Inferior parietal cortex (tissue), 1 donor: ENCODE data around the gene HS3ST3B1.

Experiments used
- DNase-seq: peaks from one replicate; pipeline ENCODE4 v3.0.0-alpha.2; 2016; ENCODE audit errors: extremely low spot score

The HS3ST3B1 gene

DNA sequence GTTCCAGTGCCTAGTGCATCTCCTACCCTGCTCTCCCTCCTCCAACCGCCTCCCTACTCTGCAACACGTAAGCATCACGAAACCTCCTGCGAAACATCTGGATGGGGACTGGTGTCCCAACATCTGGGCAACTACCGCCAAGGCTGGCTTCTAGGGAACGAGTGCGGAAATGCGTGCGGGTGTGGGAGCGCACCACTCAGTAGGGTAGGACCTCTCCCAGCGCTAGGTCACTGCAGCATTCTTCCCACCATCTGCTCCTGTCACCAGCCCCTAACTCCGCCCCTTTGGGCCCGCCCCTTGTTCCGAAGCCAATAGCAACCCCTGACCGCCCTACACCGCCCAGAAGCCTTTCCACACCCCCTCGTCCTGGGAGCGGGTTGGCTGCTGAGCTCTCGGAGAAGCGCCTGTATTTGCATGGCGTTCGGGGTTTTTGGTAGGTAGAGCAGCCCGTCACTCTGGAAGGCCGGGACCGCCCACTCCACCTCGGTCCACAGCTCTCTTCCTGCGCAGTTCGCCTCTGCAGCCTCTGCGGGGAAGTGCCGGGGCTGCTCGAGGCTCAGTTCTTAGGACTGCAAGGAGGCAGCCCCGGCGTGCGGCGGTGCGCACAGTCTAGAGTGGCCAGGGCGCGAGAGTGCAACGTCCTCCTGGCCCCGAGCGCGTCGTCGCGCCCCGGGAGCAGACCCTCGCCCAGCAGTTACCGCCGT, at the start of gene HS3ST3B1:
TSS of gene HS3ST3B1 (plus strand) at position 507 of the 704 bp plus-strand sequence. CDS start 438 bp downstream, outside the sequence.
- peak; percentile 67 for DNase-seq

DNA sequence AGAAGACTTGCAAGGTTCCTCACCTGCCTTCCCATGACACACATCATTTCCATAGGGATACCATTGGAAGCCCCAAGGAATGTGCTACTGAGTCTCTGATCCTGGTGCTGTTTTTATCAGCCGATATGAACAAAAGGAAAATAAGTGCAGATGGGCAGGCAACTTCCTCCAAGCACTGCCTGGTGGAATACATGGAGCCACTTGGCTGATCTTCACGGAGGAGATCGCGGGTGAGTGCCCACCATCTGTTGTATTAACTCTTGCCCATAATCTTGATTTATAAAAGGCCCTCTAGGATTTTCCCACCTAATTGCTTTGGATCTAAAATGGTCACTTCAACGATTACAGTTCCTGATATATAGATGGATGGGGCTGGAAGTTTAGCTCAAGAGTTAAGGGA, 39.5 kb upstream of the HS3ST3B1 start:
- no peak for DNase-seq

DNA sequence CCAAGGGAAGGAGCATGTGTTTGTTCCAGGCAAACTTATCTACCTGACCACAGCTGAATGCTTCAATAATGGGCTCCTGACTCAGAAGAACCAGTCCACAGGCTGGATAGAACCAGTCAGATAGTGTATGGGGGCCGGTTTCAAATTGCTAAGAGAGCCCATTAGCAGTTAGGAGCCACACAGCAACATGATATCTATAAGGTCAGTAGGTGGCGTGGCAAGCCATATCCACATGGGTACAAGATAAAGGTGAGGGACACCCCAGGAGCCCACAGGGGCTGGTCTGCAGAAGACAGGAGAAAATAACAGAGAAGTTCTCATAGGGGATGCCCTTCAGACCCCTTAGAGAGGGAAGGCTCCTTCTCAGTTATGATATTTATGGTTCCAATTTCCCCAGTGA, 32.6 kb upstream of the HS3ST3B1 start:
- no peak for DNase-seq

DNA sequence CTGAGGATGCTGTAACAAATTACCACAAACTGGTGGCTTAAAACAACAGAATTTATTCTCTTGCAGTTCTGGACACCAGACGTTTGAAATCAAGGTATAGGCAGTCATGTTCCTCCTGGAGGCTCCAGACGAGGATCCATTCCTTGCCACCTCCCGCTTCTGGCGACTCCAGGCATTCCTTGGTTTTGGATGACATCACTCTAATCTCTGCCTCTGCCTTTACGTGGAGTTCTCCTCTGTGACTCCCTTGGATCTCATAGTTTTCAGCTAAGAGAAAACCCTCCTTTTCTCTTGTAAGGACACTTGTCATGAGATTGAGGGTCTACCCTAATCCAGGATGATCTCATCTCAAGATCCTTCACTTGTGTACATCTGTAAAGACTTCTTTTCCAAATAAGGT, 31.4 kb upstream of the HS3ST3B1 start:
- no peak for DNase-seq

DNA sequence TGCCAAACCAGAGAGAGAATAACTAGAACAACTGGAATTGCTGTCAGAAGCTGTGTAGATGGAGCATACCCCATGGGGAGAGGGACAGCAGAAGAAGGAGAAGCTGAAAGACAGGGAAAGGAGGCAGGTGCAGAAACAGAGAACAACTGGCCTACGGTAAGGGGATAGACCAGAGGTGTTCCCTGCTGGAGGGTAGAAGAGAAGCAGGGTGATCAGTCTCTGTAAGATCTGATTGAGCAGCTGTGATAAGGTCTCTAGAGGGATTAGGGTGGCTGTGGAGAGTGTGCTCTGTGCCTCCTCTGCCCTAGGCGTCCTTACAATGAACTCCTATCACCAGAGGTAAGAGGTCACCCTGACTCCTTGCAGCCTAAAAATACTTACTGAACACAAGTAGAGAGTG, 30.4 kb upstream of the HS3ST3B1 start:
- no peak for DNase-seq

DNA sequence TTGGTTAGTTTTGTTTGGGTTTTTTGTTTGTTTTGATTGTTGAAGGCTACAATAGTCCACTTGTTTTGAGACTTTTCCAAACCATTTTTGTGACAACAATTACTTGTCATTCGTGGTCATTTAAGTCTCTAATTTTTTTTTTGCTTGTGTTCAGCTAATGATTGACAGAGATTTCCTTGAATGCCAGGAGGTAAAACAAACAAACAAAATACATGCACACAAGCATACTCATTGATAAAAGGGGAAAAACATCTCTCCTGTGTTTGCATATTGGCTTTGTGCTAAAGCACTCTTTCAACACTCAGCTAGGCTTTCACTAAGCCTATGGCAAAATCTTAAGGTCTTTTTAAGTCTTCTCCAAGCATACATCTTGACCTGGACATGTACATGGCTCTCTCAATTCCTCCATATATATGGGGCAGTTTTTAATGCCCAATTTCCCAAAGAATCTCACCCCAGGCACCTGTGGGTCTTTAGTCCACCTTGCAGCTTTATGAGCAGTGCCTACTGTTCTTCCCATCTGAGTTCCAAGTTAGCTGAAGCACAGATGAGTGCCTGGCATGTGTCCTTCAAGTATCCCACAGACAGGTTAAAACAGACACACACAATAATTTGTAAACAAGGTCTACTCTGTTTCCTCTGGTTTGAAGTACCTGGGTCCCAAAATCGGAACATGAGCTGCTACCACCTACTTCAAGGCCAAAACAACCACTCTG, 24.2 kb upstream of the HS3ST3B1 start:
- DNase-seq = no peak

DNA sequence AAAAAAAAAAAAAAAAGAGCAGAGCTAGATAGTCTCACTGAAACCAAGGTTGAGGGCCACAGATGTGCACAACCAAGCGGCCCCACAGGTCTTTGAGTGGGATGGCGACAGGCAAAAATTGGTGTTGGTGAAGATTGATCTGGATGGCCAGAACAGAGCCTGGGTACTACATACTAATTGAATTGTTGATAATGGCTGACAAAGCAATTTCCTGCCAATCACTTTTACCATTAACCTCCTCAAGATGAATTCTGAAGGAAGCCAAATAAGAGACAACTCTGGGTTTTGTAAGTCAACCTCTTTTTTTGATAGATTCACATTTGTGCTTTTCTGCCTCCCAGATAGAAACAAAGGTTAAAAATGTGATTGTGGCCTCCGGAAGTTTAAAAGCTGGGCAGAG, 19.4 kb upstream of the HS3ST3B1 start:
- no peak for DNase-seq

DNA sequence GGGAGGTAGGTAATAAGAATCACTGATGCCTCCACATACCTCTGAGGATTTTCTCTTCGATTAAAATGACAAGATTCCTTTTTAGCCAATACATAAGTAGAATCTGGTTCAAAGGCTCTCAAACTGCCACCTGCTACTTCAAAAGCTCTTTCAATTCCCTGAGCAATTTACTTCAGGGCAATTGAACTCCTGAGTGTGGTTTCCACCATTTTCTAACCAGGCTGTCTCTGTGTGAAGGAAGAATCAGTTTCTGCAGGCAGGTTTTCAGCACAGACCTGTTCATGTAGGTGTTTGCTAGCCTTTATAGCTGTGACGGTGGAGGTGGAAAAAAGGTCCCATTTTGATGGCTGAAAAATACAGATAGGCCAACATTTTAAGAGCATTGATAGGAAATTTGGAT, 18.2 kb upstream of the HS3ST3B1 start:
- DNase-seq = no peak

DNA sequence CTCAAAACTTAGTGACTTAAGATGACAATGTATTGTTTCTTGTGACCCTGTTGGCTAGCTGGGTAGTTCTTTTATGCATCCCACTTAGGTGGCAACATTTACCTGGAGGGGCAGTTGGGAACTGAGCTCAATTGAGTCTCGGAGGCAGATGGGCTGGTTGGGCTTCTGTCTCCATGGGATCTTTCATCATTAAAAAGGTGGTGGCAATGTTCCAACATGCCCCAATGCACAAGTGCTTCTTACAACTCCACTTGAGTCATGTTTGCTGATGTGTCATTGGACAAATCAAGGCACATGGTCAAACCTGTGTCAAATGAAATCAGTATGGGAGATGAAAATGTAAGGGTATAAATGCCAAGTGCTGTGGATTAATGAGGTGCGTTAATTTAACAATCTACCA, 11.7 kb upstream of the HS3ST3B1 start:
- no peak for DNase-seq

DNA sequence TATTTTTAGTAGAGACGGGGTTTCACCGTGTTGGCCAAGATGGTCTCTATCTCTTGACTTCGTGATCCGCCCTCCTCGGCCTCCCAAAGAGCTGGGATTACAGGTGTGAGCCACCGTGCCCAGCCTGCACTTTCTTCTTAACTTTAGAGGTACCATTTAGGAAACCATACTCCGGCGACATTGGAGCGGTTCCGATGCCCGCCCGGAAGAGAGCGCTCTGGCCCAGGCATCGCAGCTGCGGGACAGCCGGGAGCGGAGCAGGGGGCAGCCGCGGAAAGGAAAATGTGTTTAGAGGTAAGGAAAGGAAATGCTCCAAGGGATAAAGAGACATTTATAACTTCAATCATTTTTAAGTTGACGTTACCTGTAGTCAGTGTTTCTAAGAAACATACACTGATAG, 6.0 kb upstream of the HS3ST3B1 start:
- no peak for DNase-seq

DNA sequence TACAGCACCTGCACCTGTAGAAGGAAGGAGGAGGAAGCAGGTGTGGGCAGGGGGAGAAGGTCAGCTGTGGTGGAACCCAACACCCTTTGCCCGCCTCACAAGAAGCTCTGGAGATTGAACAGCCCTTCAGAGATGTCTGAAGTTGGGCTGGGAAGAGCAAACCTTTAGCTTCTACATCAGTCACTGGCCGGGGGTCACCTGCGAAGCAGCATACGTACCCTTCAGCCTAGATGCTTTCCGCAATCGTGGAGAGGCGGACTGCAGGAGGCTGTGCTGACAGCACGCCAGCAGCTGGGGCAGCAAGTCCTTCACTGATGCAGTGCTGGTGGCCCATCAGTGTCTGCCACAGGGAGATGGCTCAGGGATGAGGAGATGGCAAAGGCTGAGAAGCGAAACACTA, 5.2 kb upstream of the HS3ST3B1 start:
- no peak for DNase-seq

DNA sequence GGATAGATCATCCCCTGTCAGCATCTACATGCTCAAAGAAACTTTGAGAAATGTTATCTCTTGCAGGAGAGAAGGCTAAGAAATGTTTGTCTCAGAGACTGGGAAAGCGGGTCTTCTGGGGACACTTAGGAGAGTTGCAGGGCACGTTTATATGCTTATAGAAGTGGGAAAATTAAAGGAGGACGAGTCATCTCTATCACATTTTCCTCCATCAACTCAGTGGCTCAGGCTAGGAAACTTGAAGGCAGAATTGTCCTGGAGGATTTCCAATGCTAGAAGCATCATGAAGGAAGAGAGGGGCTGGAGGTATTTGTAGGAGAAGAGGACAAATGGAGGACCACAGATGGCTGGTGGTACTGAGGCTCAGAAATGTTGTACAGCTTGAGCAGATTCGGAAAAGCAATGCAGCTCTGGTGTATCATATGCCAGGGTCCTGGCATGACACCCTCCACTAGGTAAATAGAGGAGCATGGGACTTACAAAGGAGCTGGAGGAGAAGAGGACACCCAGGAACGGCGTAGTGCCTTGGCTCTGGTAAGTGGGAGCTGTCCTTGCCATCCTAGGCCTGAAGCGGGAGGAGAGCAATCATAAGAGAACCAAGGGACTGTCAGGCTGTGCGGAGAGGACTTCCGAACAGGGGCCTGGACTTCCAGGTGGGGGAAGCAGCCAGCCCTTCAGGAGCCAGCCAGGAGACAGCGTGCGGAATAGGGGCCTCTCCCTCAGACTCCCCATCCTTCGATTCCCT, 4.5 kb upstream of the HS3ST3B1 start:
- no peak for DNase-seq

DNA sequence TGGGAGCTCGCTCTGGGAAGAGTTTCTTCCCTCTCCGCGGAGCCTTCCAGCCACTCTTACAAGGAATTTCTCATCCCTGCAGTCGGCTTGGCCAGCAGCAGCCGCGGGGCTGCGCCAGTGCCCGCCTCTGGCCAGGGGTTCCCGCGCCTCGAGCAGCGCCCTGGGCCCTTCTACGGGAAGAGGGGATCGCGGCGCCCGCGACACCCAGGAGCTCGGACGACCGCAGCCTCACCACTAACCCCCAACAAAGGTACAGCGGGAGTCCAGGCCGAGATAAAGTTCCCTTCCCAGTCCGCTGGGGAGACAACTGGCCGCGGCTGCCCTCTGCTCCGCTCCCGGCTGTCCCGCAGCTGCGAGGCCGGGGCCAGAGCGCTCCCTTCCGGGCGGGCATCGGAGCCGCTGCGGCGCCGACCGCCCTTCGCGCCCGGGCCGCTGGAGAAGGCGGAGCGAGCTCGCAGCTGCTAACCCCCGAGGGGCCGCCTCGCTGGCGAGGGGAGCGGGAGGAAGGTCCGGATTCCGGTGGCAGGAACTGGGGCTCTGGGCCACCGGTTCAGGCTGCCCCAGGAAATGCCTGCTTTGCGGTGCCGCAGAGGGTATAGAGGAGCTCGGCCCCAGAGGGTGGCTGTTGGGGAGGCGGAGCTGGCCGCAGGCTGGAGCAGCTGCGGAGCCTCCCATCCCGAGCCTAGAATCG, 3.6 kb upstream of the HS3ST3B1 start:
- DNase-seq = no peak

DNA sequence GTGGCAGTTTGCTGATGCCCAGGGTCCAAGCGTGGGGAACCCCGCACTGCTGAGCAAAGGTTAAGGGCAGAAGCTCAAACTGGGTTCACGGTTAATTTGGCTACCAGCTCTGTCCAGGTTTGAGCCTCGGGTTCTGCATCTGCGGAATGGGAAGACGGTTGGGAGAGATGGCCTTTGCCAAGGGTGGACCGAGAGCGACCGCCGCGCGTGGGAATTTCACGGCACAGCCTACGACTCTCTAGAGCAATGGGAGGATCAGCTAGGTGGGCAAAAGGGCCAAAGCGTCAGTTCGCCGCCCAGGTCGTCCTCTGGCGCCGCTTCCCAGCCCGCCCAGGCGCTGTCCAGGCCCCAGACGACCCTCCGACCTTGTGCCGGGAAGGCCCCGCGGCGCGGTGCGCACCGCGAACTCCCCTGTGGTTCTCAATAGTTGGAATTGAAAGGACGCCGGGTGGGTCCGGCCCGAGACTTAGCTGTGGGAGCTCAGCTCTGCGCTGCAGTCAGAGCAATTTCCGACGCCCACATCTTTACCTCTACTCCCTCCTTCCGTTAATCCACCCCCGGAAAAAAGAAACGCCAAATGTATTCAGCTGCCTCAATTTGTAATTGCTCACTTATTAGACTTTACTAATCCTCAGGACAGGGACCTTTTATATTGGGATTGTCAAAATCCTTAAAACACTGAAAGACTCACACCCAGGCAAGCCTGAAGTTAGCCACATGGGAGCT, 2.5 kb upstream of the HS3ST3B1 start:
- DNase-seq = no peak

DNA sequence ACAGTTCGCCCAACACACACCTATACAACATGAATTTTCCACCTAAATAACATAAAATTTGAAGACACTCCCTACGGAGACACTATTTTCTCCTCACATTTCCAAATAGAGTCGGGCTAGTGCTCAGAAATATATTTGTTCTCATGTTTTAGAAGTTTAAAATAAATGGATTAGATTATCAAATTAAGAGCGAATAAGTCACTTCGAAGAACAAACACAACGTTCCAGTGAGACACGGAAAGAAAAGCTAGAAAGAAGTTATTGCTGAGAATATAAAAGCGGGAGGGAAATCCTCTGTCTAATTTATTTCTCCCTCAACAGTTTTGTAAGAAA, 2.0 kb upstream of the HS3ST3B1 start:
- DNase-seq = no peak

DNA sequence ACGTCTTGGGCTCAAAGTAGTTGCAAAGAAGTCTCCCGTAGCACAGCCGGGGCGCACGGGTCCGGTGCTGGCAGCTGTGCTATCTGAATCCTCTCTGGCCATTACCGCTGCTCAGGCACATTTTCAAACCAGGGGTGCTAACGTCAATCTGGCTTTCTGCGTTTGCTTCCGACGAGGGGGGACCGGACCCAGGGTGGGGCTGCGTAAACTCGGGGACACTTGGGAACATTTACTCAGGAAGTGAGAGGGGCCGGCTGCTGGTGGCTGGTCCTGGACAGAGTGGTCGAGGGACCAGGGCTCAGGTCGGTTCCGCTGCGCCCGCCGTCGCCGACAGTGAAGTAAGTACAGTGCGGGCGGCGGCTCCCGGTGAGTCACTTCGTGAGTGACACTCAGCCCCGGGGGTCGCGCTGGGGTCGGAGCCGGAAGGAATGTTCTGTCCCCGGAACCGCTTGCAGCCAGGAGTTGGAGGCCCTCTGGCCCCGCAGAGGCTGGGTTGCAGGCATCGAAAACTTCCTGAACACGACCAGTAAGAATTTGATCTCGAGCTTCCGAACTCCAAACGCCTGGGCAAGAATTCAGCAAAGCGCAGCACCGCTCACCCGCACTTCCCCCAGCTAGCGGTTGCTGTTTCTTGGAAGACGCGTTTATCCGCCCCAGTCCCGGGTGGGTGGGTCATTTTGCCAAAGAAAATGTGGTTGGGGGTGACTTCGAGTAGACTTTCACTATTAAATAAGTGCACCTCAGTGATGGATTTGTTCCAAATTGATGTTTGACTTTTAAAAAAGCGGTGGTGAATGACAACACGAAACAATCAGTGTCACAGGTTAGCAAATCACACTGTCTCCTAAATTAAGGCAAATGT, 1.4 kb upstream of the HS3ST3B1 start:
- DNase-seq = no peak

DNA sequence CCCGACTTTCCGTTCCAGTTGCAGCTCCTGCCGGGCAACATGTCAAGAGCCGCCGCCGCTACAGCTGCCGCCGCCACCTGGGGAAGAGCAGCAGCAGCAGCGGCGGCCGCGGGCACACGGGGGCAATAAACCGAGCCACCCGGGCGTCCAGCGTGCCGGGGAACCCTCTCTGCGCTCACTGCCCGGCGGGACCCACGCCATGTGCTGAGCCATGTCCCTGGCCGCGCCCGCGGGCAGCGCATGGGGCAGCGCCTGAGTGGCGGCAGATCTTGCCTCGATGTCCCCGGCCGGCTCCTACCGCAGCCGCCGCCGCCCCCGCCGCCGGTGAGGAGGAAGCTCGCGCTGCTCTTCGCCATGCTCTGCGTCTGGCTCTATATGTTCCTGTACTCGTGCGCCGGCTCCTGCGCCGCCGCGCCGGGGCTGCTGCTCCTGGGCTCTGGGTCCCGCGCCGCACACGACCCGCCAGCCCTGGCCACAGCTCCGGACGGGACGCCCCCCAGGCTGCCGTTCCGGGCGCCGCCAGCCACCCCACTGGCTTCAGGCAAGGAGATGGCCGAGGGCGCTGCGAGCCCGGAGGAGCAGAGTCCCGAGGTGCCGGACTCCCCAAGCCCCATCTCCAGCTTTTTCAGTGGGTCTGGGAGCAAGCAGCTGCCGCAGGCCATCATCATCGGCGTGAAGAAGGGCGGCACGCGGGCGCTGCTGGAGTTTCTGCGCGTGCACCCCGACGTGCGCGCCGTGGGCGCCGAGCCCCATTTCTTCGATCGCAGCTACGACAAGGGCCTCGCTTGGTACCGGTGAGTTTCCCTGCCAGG, 604 bp downstream of the HS3ST3B1 start:
- no peak for DNase-seq

DNA sequence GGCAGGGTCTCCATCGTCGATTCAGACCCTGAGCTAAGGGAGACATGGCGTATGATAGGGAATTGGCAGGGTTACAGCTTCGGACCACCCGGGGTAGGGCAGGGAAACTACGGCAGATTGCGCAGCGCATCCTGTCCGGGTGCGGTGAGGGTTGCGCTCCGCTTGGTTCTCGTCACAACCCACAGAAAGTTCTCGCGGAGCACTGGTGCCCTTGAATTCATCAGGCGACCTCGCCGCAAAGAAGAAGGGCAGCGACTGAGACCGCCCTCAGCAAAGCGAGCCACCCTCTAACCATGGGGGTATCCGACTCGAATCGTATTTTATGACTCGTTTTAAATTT, 1.2 kb downstream of the HS3ST3B1 start:
- no peak for DNase-seq

DNA sequence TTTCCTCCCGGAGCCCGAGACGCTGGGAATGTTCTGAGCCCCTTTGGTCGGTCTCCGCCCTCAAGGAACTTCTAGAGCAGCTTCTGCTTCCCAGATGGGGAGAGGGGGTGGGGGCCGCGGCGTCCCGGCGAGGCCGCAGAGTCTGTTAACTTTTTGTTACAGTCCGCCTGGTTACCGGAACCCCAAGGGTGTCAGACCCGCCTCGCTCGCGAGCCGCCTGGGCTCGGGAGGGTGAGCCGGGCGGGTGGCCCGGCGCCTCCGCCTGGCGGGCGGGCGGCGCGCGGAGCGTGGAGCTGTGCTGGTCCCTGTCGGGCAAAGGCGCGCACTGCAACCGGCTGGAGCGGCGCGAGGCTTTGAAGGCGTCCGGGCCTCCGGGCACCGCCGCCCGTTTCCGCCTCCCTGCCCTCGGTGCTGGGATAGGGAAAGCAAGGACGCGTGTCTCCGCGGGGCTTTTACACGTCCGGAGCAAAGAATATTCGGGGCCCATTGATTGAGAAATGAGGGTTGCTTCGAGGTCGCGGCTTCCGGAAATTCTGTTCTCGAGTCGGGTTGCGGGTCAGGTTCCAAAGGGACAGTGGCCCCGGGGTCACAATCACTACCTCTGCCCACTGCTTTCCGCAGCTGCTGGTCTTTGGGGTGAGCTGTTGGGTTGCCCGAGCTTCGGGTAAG, 1.7 kb downstream of the HS3ST3B1 start:
- DNase-seq = peak; percentile 58
